ENCODE results near the gene BNIP3. TPM values are rescaled to one million over a fixed set of nuclear protein-coding genes. Genes with fewer than 3 reads are reported as not detected.
"Not testable (repeated sequence)": the region's sequence is repeated elsewhere in the genome, so short reads cannot be mapped to it uniquely, and the experiment has no call there.

The BNIP3 gene
- total RNA-seq, 1 experiment from 2014 or later = 113 TPM

GRCh38 chr10:131954356-131954965 lies 27.3 kb downstream of the BNIP3 start:
- ChIA-PET POLR2A (interaction anchor here (0.7 kb wide), 1 partner anchor 76 kb away, joined by 3 read pairs; no protein-coding TSS in a partner anchor), CTCF (no interaction called here)
- no peak for DNase-seq (ENCODE audit: low spot score)
- Mint-ChIP-seq H3K27ac (no peak overlapping the region), H3K4me1 (no peaks in the 10 kb centered on the region), H3K4me3 (no peak overlapping the region), H3K9me3 (peaks cover 17% of the 10 kb centered on the region), H3K36me3 (peaks cover 69% of the 10 kb centered on the region), H3K27me3 (ENCODE audit: low read depth) (no peaks in the 10 kb centered on the region)
- TF ChIP-seq ZNF121 (CRISPR knock-in tag; IDR thresholded peaks at IDR 0.05) (no peak), ZNF425 (CRISPR knock-in tag; conservative IDR thresholded peaks at IDR 0.05) (no peak), E2F5 (CRISPR knock-in tag; IDR thresholded peaks at IDR 0.05) (no peak), ATF6 (CRISPR knock-in tag; IDR thresholded peaks at IDR 0.05) (no peak), JAZF1 (CRISPR knock-in tag; IDR thresholded peaks at IDR 0.05) (no peak), NR2C2 (CRISPR knock-in tag; IDR thresholded peaks at IDR 0.05) (no peak), ZNF396 (CRISPR knock-in tag; IDR thresholded peaks at IDR 0.05; ENCODE audit: borderline replicate concordance) (no peak), SOX15 (CRISPR knock-in tag; IDR thresholded peaks at IDR 0.05) (no peak), MAX (CRISPR knock-in tag; IDR thresholded peaks at IDR 0.05) (no peak), HMGXB4 (CRISPR knock-in tag; IDR thresholded peaks at IDR 0.05) (no peak), ETV6 (CRISPR knock-in tag; IDR thresholded peaks at IDR 0.05) (no peak), CBFB (CRISPR knock-in tag; IDR thresholded peaks at IDR 0.05; ENCODE audit: low read depth) (no peak), TEAD1 (CRISPR knock-in tag; IDR thresholded peaks at IDR 0.05) (no peak)
- no peak for ATAC-seq

GRCh38 chr10:131949908-131950307 lies 31.8 kb downstream of the BNIP3 start:
- H3K4me1 Mint-ChIP-seq; H3K27ac Mint-ChIP-seq; H3K9me3 Mint-ChIP-seq; CTCF ChIA-PET; DNase-seq (ENCODE audit: low spot score); H3K4me3 Mint-ChIP-seq; H3K27me3 Mint-ChIP-seq (ENCODE audit: low read depth); ATAC-seq; POLR2A ChIA-PET: not testable (repeated sequence)
- H3K36me3 Mint-ChIP-seq = peaks cover 72% of the 10 kb centered on the region

GRCh38 chr10:131949041-131949862 lies 32.5 kb downstream of the BNIP3 start:
- Mint-ChIP-seq H3K9me3 (0 out of 2 replicates have a peak, but pooled peaks cover 3% of the 10 kb centered on the region), H3K4me3 (no peak overlapping the region), H3K27me3 (ENCODE audit: low read depth) (no peaks in the 10 kb centered on the region), H3K36me3 (peaks cover 69% of the 10 kb centered on the region), H3K4me1 (no peaks in the 10 kb centered on the region), H3K27ac (no peak overlapping the region)
- no peak for TF ChIP-seq CDX4 (CRISPR knock-in tag; IDR thresholded peaks at IDR 0.05; ENCODE audit: borderline replicate concordance)
- DNase-seq (ENCODE audit: low spot score) = no peak
- no peak for ATAC-seq
- ChIA-PET POLR2A (no interaction called here), CTCF (interaction anchor here (1.6 kb wide), 1 partner anchor 74 kb away, joined by 5 read pairs; no protein-coding TSS in a partner anchor)

Measured in WTC11 (cell line).